Measurements from ENCODE around the gene ANKRD12. TPM values are rescaled to one million over a fixed set of nuclear protein-coding genes. Genes with fewer than 3 reads are reported as not detected.
"Not testable (repeated sequence)": the region's sequence is repeated elsewhere in the genome, so short reads cannot be mapped to it uniquely, and the experiment has no call there.

Gene ANKRD12
- 19.1 TPM for polyA plus RNA-seq (2013, experiment 1 of 4)
- polyA plus RNA-seq (2013, experiment 2 of 4): 17.5 TPM
- polyA plus RNA-seq (2013, experiment 3 of 4): 19.8 TPM
- polyA plus RNA-seq (2013, experiment 4 of 4): 24.3 TPM

GRCh38 chr18:9136315-9137155 lies at the start of gene ANKRD12:
TSS of gene ANKRD12 (plus strand) at chr18:9136781. CDS start at chr18:9182433, 45,652 bp downstream.
- no peaks in the 10 kb centered on the region for H3K27me3 ChIP-seq (ENCODE audit: control insufficient read depth, insufficient read depth, low read length, poor library complexity, severe bottlenecking)
- H3K36me3 ChIP-seq (ENCODE audit: control insufficient read depth, insufficient read depth, low read length): no peaks in the 10 kb centered on the region
- no peaks in the 10 kb centered on the region for H3K9me3 ChIP-seq (ENCODE audit: control insufficient read depth, low read length)
- H3K27ac ChIP-seq (ENCODE audit: insufficient read depth, low read depth, low read length, poor library complexity, severe bottlenecking): peak within 1 kb of the TSS; percentile 78
- peak within 1 kb of the TSS; percentile 78 for H3K4me3 ChIP-seq (ENCODE audit: insufficient read depth, low read depth, low read length)
- WGBS, 2 experiments: 0% methylated on average over 94 to 95 of the region's 95 CpGs
- H3K4me1 ChIP-seq (ENCODE audit: control insufficient read depth, insufficient read depth, low read length): peaks cover 8% of the 10 kb centered on the region

- H3K9me3 ChIP-seq (ENCODE audit: control insufficient read depth, low read length): no peaks in the 10 kb centered on the region
- H3K36me3 ChIP-seq (ENCODE audit: control insufficient read depth, insufficient read depth, low read length): no peaks in the 10 kb centered on the region
- 95 to 100% methylated on average over 2 of the region's 2 CpGs for WGBS, 2 experiments
- no peaks in the 10 kb centered on the region for H3K4me1 ChIP-seq (ENCODE audit: control insufficient read depth, insufficient read depth, low read length)
- H3K4me3 ChIP-seq (ENCODE audit: insufficient read depth, low read depth, low read length): no peak overlapping the region
- H3K27me3 ChIP-seq (ENCODE audit: control insufficient read depth, insufficient read depth, low read length, poor library complexity, severe bottlenecking): no peaks in the 10 kb centered on the region
- H3K27ac ChIP-seq (ENCODE audit: insufficient read depth, low read depth, low read length, poor library complexity, severe bottlenecking): no peak overlapping the region
Measured at GRCh38 chr18:9087144-9087543, 49.4 kb upstream of the ANKRD12 start.

GRCh38 chr18:9088252-9088651 lies 48.3 kb upstream of the ANKRD12 start:
- Histone ChIP-seq H3K4me3 (ENCODE audit: insufficient read depth, low read depth, low read length) (no peak overlapping the region), H3K9me3 (ENCODE audit: control insufficient read depth, low read length) (no peaks in the 10 kb centered on the region), H3K27me3 (ENCODE audit: control insufficient read depth, insufficient read depth, low read length, poor library complexity, severe bottlenecking) (no peaks in the 10 kb centered on the region), H3K36me3 (ENCODE audit: control insufficient read depth, insufficient read depth, low read length) (no peaks in the 10 kb centered on the region), H3K4me1 (ENCODE audit: control insufficient read depth, insufficient read depth, low read length) (no peaks in the 10 kb centered on the region), H3K27ac (ENCODE audit: insufficient read depth, low read depth, low read length, poor library complexity, severe bottlenecking) (no peak overlapping the region)
- 94 to 96% methylated on average over 5 of the region's 5 CpGs for WGBS, 2 experiments

- H3K4me1 ChIP-seq (ENCODE audit: control insufficient read depth, insufficient read depth, low read length); H3K4me3 ChIP-seq (ENCODE audit: insufficient read depth, low read depth, low read length); H3K9me3 ChIP-seq (ENCODE audit: control insufficient read depth, low read length); H3K27me3 ChIP-seq (ENCODE audit: control insufficient read depth, insufficient read depth, low read length, poor library complexity, severe bottlenecking); H3K36me3 ChIP-seq (ENCODE audit: control insufficient read depth, insufficient read depth, low read length); H3K27ac ChIP-seq (ENCODE audit: insufficient read depth, low read depth, low read length, poor library complexity, severe bottlenecking): not testable (repeated sequence)
- WGBS, 2 experiments: 97 to 100% methylated on average over 2 of the region's 2 CpGs
Measured at GRCh38 chr18:9088727-9089126, 47.9 kb upstream of the ANKRD12 start.

GRCh38 chr18:9090578-9090977 lies 46.0 kb upstream of the ANKRD12 start:
- Histone ChIP-seq H3K4me3 (ENCODE audit: insufficient read depth, low read depth, low read length) (no peak overlapping the region), H3K9me3 (ENCODE audit: control insufficient read depth, low read length) (no peaks in the 10 kb centered on the region), H3K27ac (ENCODE audit: insufficient read depth, low read depth, low read length, poor library complexity, severe bottlenecking) (no peak overlapping the region), H3K4me1 (ENCODE audit: control insufficient read depth, insufficient read depth, low read length) (no peaks in the 10 kb centered on the region), H3K27me3 (ENCODE audit: control insufficient read depth, insufficient read depth, low read length, poor library complexity, severe bottlenecking) (no peaks in the 10 kb centered on the region), H3K36me3 (ENCODE audit: control insufficient read depth, insufficient read depth, low read length) (no peaks in the 10 kb centered on the region)
- WGBS, 2 experiments: 91 to 92% methylated on average over 5 of the region's 5 CpGs

GRCh38 chr18:9091066-9091476 lies 45.5 kb upstream of the ANKRD12 start:
- H3K4me3 ChIP-seq (ENCODE audit: insufficient read depth, low read depth, low read length): no peak overlapping the region
- no peak overlapping the region for H3K27ac ChIP-seq (ENCODE audit: insufficient read depth, low read depth, low read length, poor library complexity, severe bottlenecking)
- H3K36me3 ChIP-seq (ENCODE audit: control insufficient read depth, insufficient read depth, low read length): no peaks in the 10 kb centered on the region
- H3K27me3 ChIP-seq (ENCODE audit: control insufficient read depth, insufficient read depth, low read length, poor library complexity, severe bottlenecking): no peaks in the 10 kb centered on the region
- H3K9me3 ChIP-seq (ENCODE audit: control insufficient read depth, low read length): no peaks in the 10 kb centered on the region
- H3K4me1 ChIP-seq (ENCODE audit: control insufficient read depth, insufficient read depth, low read length): no peaks in the 10 kb centered on the region
- 93 to 94% methylated on average over 2 to 4 of the region's 4 CpGs for WGBS, 2 experiments

- H3K27me3 ChIP-seq (ENCODE audit: control insufficient read depth, insufficient read depth, low read length, poor library complexity, severe bottlenecking): no peaks in the 10 kb centered on the region
- no peak overlapping the region for H3K4me3 ChIP-seq (ENCODE audit: insufficient read depth, low read depth, low read length)
- H3K9me3 ChIP-seq (ENCODE audit: control insufficient read depth, low read length): no peaks in the 10 kb centered on the region
- H3K4me1 ChIP-seq (ENCODE audit: control insufficient read depth, insufficient read depth, low read length): no peaks in the 10 kb centered on the region
- no peaks in the 10 kb centered on the region for H3K36me3 ChIP-seq (ENCODE audit: control insufficient read depth, insufficient read depth, low read length)
- no peak overlapping the region for H3K27ac ChIP-seq (ENCODE audit: insufficient read depth, low read depth, low read length, poor library complexity, severe bottlenecking)
- 93 to 96% methylated on average over 2 of the region's 2 CpGs for WGBS, 2 experiments
Measured at GRCh38 chr18:9092665-9093064, 43.9 kb upstream of the ANKRD12 start.

- H3K4me1 ChIP-seq (ENCODE audit: control insufficient read depth, insufficient read depth, low read length); H3K36me3 ChIP-seq (ENCODE audit: control insufficient read depth, insufficient read depth, low read length); H3K9me3 ChIP-seq (ENCODE audit: control insufficient read depth, low read length); H3K27me3 ChIP-seq (ENCODE audit: control insufficient read depth, insufficient read depth, low read length, poor library complexity, severe bottlenecking); H3K27ac ChIP-seq (ENCODE audit: insufficient read depth, low read depth, low read length, poor library complexity, severe bottlenecking); H3K4me3 ChIP-seq (ENCODE audit: insufficient read depth, low read depth, low read length): not testable (repeated sequence)
- WGBS, 2 experiments: 90 to 100% methylated on average over 2 to 3 of the region's 3 CpGs
Measured at GRCh38 chr18:9093109-9093508, 43.5 kb upstream of the ANKRD12 start.

- Histone ChIP-seq H3K4me1 (ENCODE audit: control insufficient read depth, insufficient read depth, low read length) (no peaks in the 10 kb centered on the region), H3K36me3 (ENCODE audit: control insufficient read depth, insufficient read depth, low read length) (no peaks in the 10 kb centered on the region), H3K27ac (ENCODE audit: insufficient read depth, low read depth, low read length, poor library complexity, severe bottlenecking) (no peak overlapping the region), H3K27me3 (ENCODE audit: control insufficient read depth, insufficient read depth, low read length, poor library complexity, severe bottlenecking) (no peaks in the 10 kb centered on the region), H3K4me3 (ENCODE audit: insufficient read depth, low read depth, low read length) (no peak overlapping the region), H3K9me3 (ENCODE audit: control insufficient read depth, low read length) (no peaks in the 10 kb centered on the region)
- 94 to 95% methylated on average over 6 of the region's 7 CpGs for WGBS, 2 experiments
Measured at GRCh38 chr18:9094307-9095226, 42.0 kb upstream of the ANKRD12 start.

Data from ectodermal cell (in vitro differentiated cells).